ENCODE measurements around the gene IL17RC. TPM values are rescaled to one million over a fixed set of nuclear protein-coding genes. Genes with fewer than 3 reads are reported as not detected.
A peak's percentile ranks its signal among the peaks of the same experiment; 100 is the strongest.

The IL17RC gene
- total and polyA plus RNA-seq, 10 donors, result 6.6 to 24.6 (median 19.4) TPM

- TF ChIP-seq CTCF (IDR thresholded peaks at IDR 0.05 in 8 of 11, conservative IDR thresholded peaks at IDR 0.05 in 3 of 11) (no peak), POLR2AphosphoS5 (IDR thresholded peaks at IDR 0.05) (no peak), POLR2A (IDR thresholded peaks at IDR 0.05) (no peak)
- H3K27me3 ChIP-seq (replicated peaks in 1 of 7), result no peaks in the 10 kb centered on the region
- peak; percentile 64 for DNase-seq
- no peaks in the 10 kb centered on the region for H3K36me3 ChIP-seq
- 12 to 23% (median 20%) methylated on average over 5 of the region's 5 CpGs for WGBS, 5 donors
- intact Hi-C loops (cut with DNase I; ENCODE audit: low total_unique reads), result no loop called here
- H3K27ac ChIP-seq, result peak overlapping the region in 4 of 8 donors; percentile 36 to 61 (median 39)
- H3K9me3 ChIP-seq, result no peaks in the 10 kb centered on the region
- H3K4me1 ChIP-seq, result peaks cover 0 to 28% (median 17%) of the 10 kb centered on the region in 6 donors
- no peak overlapping the region for H3K4me3 ChIP-seq
Measured at GRCh38 chr3:9901967-9902366, 14.9 kb upstream of the IL17RC start.

GRCh38 chr3:9902372-9903237 lies 14.3 kb upstream of the IL17RC start, which contains the start of gene IL17RE:
Gene IL17RE, plus strand, starts transcription at chr3:9902848. Its CDS starts 85 bp downstream, at chr3:9902933.
- H3K4me3 ChIP-seq, result peak within 1 kb of the TSS in 6 of 8 donors; percentile 5 to 56 (median 19)
- peak; percentile 64 for DNase-seq
- no peaks in the 10 kb centered on the region for H3K36me3 ChIP-seq
- peaks cover 0 to 28% (median 17%) of the 10 kb centered on the region in 6 donors for H3K4me1 ChIP-seq
- intact Hi-C loops (cut with DNase I; ENCODE audit: low total_unique reads), result no loop called here
- peak within 1 kb of the TSS in 6 of 8 donors; percentile 15 to 61 (median 36) for H3K27ac ChIP-seq
- no peaks in the 10 kb centered on the region for H3K9me3 ChIP-seq
- 64 to 71% (median 67%) methylated on average over 12 to 13 of the region's 13 CpGs for WGBS, 5 donors
- no peaks in the 10 kb centered on the region for H3K27me3 ChIP-seq (replicated peaks in 1 of 7)
- peak in 1 of 3 donors; percentile 35 for TF ChIP-seq POLR2AphosphoS5 (IDR thresholded peaks at IDR 0.05)
- TF ChIP-seq CTCF (IDR thresholded peaks at IDR 0.05 in 8 of 11, conservative IDR thresholded peaks at IDR 0.05 in 3 of 11), result no peak
- TF ChIP-seq POLR2A (IDR thresholded peaks at IDR 0.05), result no peak

- H3K4me1 ChIP-seq, result peaks cover 0 to 24% (median 17%) of the 10 kb centered on the region in 6 donors
- no peak for TF ChIP-seq CTCF (IDR thresholded peaks at IDR 0.05 in 8 of 11, conservative IDR thresholded peaks at IDR 0.05 in 3 of 11)
- no peak for TF ChIP-seq POLR2A (IDR thresholded peaks at IDR 0.05)
- TF ChIP-seq POLR2AphosphoS5 (IDR thresholded peaks at IDR 0.05), result no peak
- intact Hi-C loops (cut with DNase I; ENCODE audit: low total_unique reads), result no loop called here
- H3K27ac ChIP-seq, result peak overlapping the region in 5 of 8 donors; percentile 15 to 61 (median 36)
- no peaks in the 10 kb centered on the region for H3K27me3 ChIP-seq (replicated peaks in 1 of 7)
- H3K36me3 ChIP-seq, result no peaks in the 10 kb centered on the region
- DNase-seq, result peak; percentile 8
- no peaks in the 10 kb centered on the region for H3K9me3 ChIP-seq
- 21 to 43% (median 27%) methylated on average over 4 of the region's 4 CpGs for WGBS, 5 donors
- H3K4me3 ChIP-seq, result peak overlapping the region in 6 of 8 donors; percentile 5 to 56 (median 19)
Measured at GRCh38 chr3:9903238-9903624, 13.7 kb upstream of the IL17RC start.

GRCh38 chr3:9903904-9904303 lies 13.0 kb upstream of the IL17RC start:
- Histone ChIP-seq H3K27me3 (replicated peaks in 1 of 7) (no peaks in the 10 kb centered on the region), H3K27ac (no peak overlapping the region), H3K9me3 (no peaks in the 10 kb centered on the region), H3K36me3 (no peaks in the 10 kb centered on the region), H3K4me1 (peaks cover 0 to 20% (median 16%) of the 10 kb centered on the region in 6 donors), H3K4me3 (no peak overlapping the region)
- 94 to 97% (median 95%) methylated on average over 4 of the region's 4 CpGs for WGBS, 5 donors
- TF ChIP-seq POLR2AphosphoS5 (IDR thresholded peaks at IDR 0.05), result no peak
- no peak for TF ChIP-seq POLR2A (IDR thresholded peaks at IDR 0.05)
- TF ChIP-seq CTCF (IDR thresholded peaks at IDR 0.05 in 8 of 11, conservative IDR thresholded peaks at IDR 0.05 in 3 of 11), result no peak
- intact Hi-C loops (cut with DNase I; ENCODE audit: low total_unique reads), result no loop called here
- DNase-seq, result peak; percentile 6
